Stimulated activated CD8-positive, alpha-beta memory T cell treated with anti-CD3 and anti-CD28 coated beads, Interleukin-4, amount 100 ng/mL, for 48 hours (primary cell): ENCODE measurements around the gene MSH2.
"Not testable (repeated sequence)": the region's sequence is repeated elsewhere in the genome, so short reads cannot be mapped to it uniquely, and the experiment has no call there.

Source experiments
- DNase-seq: peaks from one replicate; pipeline ENCODE4 v3.0.0-alpha.2; 2020

The MSH2 gene

DNA sequence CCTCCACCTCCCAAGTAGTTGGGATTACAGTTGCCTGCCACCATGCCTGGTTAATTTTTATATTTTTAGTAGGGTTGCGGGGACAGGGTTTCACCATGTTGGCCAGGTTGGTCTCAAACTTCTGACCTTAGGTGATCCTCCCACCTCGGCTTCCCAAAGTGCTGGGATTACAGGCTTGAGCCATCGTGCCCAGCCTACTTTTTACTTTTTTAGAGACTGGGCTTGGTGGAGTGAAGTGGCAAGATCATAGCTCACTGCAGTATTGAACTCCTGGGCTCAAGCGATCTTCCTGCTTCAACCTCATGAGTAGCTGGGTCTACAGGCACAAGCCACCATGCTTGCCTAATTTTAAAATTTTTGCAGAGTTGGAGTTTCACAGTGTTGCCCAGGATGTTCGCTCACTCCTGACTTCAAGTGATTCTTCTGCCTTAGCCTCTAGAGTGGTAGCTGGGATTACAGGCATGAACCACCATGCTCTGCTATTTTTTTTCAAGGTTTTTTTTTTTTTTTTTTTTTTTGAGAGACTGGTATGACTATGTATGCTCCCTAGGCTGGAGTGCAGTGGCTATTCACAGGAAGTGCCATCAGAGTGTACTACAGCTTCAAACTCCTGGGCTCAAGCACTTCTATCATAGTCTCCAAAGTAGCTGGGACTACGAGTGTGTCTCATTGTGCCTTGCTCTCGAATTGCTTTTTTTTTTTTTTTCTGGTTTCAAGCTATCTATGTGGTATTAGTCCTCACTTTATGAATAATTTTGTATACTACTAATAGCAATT is 11.9 kb downstream of the MSH2 start:
- DNase-seq = no peak

DNA sequence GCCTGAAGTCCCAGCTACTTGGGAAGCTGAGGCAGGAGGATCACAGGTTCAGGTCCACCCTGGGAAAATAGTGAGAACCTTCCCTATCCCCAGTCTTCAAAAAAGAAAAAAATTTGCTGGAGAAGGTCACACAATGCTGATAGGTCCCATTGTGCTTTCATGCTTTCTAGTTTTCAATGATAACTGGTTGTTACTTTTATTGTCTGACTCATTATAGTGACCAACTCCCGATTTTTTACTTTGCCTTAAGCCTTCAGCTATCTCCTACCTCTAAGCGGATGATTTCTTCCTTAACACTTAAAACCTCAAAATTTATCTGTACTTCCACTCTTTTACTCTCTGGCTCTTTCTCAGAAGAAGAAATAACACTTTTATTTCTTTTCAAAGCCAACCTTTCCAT is 17.3 kb downstream of the MSH2 start:
- no peak for DNase-seq

DNA sequence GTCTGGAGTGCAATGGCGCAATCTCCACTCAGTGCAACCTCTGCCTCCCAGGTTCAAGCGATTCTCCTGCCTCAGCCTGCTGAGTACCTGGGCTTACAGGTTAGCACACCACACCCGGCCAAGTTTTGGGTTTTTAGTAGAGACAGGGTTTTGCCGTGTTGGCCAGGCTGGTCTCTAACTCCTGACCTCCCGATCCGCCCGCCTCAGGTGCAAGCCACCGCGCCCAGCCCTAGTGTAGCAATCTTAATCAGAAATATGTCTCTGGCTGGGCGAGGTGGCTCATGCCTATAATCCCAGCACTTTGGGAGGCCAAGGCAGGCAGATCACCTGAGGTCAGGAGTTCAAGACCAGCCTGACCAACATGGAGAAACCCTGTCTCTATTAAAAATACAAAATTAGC is 17.7 kb downstream of the MSH2 start:
- DNase-seq = not testable (repeated sequence)

DNA sequence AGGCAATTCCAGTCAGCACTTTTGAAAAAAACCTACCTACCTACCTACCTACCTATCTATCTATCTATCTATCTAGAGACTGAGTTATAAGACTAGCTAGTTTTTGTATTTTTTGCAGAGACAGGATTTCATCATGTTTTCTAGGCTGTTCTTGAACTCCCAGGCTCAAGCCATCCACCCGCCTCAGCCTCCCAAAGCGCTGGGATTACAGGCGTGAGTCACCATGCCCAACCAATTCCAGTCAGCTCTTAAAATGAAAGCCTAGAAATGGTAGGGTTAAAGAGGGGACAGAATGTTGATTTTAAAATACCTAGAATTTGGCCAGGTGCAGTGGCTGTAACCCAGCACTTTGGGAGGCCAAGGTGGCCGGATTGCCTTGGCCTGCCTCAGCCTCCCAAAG is 19.1 kb downstream of the MSH2 start:
- DNase-seq = no peak

DNA sequence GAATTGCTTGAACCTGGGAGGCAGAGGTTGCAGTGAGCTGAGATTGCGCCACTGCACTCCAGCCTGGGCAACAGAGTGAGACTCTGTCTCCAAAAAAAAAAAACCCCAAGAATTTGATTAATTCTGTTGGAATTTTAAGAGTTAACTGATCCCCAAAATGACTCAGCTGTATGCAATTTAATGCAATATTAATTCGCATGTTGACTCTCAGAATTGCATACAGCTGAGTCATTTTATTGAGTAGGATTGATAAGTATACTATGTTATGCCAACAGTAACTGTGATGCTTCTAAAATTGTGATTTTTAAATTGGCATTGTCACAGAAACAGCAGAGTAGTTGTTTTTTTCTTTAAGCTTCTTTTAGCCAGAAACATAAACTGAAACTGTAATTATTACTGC is 19.6 kb downstream of the MSH2 start:
- DNase-seq = no peak

DNA sequence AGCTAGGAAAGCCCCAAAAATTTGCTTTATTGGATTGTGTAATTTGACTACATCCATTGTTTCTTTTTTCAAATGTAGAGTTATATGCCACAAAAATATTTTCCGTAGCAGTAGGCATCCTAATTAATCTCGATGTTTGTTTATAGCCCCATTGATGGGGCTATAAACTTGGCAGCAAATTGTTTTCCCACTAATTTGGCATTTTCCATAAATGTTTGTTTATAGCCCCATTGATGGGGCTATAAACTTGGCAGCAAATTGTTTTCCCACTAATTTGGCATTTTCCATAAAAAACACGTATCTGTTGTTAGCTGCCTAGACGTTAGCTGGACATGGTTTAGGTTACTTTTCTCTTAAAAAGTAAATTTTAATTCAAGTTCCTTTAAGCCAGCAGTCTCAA is 23.8 kb downstream of the MSH2 start:
- DNase-seq = no peak

DNA sequence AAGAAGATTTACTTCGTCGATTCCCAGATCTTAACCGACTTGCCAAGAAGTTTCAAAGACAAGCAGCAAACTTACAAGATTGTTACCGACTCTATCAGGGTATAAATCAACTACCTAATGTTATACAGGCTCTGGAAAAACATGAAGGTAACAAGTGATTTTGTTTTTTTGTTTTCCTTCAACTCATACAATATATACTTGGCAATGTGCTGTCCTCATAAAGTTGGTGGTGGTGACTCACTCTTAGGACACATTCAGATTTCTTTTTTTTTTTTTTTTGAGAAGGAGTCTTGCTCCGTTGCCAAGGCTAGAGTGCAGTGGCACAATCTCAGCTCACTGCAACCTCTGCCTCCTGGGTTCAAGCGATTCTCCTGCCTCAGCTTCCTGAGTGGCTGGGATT is 26.8 kb downstream of the MSH2 start:
- no peak for DNase-seq

DNA sequence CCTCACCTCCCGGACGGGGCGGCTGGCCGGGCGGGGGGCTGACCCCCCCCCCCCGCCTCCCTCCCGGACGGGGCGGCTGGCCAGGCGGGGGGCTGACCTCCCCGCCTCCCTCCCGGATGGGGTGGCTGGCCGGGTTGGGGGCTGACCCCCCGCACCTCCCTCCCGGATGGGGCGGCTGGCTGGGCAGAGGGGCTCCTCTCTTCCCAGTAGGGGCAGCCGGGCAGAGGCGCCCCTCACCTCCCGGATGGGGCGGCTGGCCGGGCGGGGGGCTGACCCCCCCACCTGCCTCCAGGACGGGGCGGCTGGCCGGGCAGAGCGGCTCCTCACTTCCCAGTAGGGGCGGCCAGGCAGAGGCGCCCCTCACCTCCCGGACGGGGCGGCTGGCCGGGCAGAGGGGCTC is 30.1 kb downstream of the MSH2 start:
- not testable (repeated sequence) for DNase-seq

DNA sequence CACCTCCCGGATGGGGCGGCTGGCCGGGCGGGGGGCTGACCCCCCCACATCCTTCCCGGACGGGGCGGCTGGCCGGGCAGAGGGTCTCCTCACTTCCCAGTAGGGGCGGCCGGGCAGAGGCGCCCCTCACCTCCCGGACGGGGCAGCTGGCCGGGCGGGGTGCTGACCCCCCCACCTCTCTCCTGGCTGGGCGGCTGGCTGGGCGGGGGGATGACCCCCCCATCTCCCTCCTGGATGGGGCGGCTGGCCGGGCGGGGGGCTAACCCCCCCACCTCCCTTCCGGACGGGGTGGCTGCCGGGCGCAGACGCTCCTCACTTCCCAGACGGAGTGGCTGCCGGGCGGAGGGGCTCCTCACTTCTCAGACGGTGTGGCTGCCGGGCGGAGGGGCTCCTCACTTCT is 30.5 kb downstream of the MSH2 start:
- DNase-seq = not testable (repeated sequence)

DNA sequence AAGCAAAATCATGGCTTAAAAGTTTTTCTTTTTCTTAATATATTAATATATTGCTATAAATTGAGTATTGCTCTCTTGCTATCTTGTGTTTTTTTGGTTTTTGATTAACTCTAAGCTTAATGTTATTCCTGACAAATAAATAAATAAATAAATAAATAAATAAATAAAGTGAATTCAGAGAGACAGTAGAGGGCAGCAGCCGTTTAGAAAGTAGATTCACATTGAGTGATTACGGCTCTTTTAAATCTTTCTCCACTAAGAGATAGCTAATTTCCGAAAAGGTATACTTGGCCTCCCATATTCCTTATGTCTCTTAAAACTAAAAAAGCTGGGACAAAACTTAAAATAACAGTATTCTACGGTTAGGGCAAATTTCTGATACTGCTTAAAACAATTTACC is 34.3 kb downstream of the MSH2 start:
- DNase-seq = no peak

DNA sequence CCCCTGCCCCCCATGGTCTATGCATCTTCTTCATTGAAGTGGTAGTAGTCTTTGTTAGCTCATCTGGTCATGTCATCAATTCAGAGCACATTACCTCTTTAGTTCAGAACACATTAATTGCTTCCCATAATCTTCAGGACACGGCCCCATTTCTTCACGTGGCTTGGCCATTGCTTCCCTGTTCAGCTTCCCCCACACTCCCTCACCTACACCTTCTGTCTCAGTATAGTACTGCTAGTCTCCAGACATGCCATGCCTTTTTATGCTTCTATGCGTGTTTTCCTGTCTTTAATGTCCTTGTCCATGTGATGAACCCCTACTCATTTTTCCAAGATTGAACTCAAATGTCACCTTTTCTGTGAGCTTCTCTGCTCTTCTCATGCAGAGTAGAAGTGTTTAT is 35.1 kb downstream of the MSH2 start:
- DNase-seq = no peak

DNA sequence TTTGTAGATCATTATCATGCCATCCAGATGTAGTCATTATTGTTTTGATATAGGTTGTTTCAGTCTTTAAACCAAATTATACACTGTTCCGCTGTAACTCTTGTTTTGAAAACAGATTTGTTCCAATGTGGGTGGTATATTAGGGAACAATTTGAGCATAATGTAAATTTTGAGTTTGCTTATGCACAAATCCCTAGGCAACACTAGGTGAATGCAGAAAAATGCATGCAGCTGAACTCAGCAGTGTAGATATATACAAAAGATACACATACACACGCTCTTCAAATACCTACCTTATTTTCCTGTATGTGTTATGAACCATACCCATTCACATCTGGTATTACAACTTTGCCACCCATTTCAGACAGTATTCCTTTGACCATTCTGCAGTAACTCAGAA is 35.8 kb downstream of the MSH2 start:
- no peak for DNase-seq

DNA sequence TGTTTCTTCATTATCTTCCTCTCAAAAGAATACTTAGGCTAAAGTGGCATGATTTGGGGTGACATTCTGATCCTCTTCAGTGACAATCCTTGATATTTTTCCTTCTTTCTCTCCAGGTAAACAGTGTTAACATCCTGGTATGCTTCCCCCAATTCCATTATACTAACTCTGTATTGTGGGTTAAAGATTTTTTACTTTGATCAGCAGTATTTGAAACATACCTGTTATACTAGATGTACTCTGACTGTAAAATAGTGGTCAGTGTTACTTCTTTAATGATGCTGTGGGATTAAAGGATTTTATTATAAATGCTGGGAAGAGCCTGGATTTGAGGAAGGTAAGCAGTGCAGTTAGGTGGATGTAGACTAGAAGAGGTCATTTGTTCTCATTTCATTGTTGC is 48.8 kb downstream of the MSH2 start:
- DNase-seq = no peak

DNA sequence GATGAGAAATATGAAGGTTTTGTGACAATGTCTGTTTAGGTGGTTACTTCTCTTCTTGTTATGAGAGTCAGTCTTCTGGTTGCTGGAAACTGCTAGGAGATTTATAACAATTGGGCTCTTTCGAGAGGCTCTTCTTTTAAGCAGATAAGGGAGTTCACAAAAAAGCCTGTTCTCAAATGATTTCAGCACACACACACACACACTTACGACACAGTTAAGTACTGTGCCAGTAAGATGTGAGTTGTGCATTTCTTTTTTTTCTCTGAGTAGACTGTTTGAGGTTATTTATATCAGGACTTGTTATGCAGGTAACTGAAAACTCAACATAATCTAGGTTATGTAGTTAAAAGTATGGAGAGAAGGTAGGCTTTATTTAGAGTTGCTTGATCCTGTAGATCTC is 49.8 kb downstream of the MSH2 start:
- no peak for DNase-seq

DNA sequence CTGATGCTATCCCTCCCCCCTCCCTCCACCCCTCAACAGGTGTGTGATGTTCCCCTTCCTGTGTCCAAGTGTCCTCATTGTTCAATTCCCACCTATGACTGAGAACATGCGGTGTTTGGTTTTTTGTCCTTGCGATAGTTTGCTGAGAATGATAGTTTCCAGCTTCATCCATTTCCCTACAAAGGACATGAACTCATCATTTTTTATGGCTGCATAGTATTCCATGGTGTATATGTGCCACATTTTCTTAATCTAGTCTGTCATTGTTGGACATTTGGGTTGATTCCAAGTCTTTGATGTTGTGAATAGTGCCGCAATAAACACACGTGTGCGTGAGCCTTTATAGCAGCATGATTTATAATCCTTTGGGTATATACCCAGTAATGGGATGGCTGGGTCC is 51.9 kb downstream of the MSH2 start:
- DNase-seq = not testable (repeated sequence)

DNA sequence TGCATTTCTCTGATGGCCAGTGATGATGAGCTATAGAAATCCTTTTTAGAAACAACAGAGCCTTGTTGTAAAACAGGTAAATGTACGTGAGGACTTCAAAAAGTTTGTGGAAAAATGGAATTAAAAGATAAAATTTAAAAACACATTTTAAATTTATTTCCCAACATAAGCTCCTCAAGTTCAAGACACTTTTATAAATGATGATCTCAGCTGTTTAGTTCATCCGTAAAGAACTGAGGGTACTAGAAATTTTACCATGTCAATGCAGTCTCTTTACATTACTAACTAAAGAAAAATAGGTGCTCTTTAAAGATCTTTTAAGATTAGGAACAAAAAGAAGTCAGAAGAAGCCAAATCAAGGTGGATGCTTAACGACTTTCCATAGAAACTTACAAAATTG is 52.5 kb downstream of the MSH2 start:
- no peak for DNase-seq

DNA sequence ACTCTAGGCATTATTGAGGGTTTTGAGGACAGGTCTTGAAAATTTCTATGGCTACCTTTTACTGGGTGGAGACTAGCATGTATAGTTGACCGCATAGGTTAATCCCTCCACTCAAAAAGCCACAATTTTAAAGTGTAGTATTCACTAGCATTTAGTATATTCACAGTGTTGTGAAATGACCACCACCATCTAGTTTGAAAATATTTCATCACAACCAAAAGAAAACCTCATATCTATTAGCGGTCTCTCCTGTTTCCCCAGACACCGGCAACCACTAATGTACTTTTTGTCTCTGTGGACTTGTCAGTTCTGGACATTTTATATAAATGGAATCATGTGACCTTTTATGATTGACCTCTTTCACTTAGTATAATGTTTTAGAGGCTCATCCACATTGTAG is 53.9 kb downstream of the MSH2 start:
- DNase-seq = no peak

DNA sequence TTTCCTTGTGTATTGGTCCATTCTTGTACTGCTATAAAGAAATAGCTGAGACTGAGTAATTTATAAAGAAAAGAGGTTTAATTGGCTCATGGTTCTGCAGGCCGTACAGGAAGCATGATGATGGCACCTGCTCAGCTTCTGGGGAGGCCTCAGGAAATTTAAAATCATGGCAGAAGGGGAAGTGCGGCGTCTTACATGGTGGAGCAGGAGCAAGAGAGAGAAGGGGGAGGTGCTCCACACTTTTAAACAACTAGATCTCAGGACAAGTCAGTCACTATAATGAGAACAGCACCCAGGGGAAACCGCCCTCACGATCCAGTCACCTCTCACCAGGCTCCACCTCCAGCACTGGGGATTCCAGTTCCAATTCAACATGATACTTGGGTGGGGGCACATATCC is 54.3 kb downstream of the MSH2 start:
- DNase-seq = no peak

DNA sequence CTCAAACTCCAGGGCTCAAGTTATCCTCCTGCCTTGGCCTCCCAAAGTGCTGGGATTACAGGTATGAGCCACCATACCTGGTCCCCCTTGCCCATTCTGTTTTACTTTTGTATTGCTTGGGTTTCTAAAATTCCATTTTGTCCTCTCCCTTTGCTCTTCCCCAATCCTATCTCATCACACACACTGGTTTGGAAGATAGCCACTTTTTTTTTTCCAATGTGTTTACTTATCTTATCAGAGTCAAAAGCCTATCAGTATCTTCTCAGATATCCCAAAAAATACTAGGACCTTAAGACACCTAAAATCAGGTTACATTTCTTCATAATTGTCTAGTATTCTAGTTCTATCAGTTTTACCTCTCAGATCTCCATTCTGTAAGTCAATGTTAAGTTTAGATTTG is 56.1 kb downstream of the MSH2 start:
- no peak for DNase-seq

DNA sequence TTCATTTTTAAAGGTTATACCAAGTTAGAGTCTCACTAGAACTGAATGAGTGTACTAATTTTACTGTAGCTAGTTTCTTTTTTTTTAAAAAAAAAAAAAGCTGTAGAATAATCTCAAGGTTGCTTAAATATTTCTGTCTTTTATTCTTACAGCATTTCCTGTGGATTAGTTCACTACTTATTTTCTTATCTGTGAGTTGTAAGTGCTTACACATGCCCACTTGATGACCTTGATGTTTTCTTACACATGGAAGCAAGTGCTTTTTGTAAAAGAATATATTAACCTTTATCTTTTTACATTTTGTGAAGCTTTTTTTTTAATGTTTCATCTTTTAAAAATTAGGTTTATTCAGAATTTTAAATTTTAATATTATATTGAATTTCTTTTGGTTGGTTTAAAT is 57.8 kb downstream of the MSH2 start:
- DNase-seq = no peak

DNA sequence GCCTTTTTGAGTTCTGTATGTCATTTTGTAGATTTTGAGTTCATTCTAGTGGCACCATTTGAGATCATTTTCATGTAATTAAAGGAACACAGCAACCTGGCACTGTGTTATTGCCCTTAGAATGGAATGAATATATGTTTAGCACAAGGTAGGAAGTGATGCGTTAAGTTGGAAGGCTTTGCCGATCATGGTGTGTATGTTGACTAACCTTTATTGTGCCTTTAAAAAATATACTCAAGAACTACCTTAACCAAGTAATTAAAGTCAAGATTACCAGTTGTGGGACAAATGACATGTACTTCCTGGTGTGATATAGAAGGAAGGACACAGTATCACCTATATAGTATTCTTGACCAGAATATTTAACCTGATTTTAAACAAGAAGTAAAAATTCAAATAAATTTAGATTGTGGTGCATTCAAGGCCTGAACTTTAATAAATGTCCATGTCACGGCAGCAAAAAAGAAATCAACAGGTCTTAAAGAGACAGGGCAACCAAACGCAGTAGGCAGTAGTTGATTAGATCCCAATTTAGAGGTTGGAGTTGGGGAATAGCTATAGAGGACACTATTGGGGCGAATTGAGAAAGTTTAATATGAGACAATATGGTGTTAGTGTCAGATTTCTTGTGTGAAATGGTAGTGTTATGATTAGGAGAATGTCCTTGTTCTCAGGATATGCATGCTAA is 68.6 kb downstream of the MSH2 start:
- no peak for DNase-seq

DNA sequence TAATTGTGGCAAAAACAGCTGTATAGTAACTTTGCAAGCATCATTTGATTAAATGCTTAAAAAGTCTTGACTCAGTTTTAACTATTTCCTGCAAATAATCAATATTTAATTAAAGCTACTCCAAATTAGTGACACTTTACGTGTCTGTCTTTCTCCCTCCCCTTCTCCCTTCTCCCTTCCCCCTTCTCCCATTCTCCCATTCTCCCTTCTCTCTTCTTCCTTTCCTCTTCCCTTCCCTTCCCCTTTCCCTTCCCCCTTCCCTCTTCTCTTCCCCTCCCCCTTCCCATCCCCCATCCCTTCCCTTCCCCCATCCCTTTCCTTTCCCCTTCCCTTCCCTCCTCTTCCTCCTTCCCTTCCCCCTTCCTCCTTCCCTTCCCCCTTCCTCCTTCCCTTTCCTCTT is 76.9 kb downstream of the MSH2 start:
- DNase-seq = no peak

DNA sequence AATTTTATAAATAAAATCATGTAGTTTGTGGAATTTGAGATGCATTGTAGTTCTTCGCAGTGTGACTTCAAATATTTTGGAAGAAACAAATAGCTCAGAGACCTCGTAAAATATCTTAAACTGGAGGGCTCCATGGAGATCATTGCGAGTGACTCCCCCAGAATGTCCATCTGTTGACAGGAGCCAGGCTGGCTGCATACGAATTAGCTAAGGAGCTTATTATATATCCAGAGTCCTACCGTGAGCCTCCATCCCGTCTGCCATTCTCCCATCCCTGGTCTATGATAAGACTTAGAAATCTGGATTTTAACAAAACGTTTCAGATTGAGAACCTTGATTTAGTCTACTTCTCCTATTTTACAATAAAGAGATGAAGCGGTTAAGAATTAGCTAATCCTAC is 80.2 kb downstream of the MSH2 start:
- no peak for DNase-seq

DNA sequence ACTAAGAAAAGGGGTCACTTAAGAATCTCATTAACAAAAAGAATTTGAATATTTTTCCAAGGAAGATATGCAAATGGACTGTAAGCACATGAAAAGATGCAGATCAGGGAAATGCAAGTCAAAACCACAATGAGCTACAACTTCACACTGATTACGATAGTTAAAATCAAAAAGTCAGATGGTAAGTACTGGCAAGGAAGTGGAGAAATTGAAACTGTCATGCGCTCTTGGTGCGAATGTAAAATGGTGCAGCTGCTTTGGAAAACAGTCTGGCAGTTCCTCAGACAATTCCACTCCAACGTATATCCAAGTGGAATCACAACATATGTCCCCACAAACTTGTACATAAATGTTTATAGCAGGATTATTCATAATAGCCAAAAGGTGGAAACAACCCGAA is 81.4 kb downstream of the MSH2 start:
- no peak for DNase-seq

DNA sequence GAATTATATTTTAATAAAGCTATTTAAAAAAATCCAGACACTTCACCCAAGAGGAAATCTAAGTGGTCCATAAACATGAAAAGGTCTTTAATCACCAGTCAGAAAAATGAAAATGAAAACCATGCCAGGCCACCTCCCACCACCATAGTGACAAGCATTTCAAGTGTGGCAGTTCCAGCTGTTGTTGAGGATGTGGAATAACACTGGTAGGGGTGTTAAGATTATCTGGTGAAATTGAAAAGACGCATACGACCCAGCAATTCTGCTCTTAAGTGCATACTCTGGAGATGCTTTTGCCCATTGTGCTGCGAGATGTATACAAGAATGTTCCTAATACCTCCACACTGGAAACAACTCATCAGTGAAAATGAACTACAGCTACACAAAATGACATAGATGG is 82.2 kb downstream of the MSH2 start:
- DNase-seq = no peak
